OCI-M1 (cell line): Measurements from ENCODE around the gene KRTAP5-2.
"Not testable (repeated sequence)": the region's sequence is repeated elsewhere in the genome, so short reads cannot be mapped to it uniquely, and the experiment has no call there.

Experiments used
- DNase-seq: peaks from one replicate; lab custom pipeline; 2025; lab: John Stamatoyannopoulos, UW

The KRTAP5-2 gene, protein sequence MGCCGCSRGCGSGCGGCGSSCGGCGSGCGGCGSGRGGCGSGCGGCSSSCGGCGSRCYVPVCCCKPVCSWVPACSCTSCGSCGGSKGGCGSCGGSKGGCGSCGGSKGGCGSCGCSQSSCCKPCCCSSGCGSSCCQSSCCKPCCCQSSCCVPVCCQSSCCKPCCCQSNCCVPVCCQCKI

DNA sequence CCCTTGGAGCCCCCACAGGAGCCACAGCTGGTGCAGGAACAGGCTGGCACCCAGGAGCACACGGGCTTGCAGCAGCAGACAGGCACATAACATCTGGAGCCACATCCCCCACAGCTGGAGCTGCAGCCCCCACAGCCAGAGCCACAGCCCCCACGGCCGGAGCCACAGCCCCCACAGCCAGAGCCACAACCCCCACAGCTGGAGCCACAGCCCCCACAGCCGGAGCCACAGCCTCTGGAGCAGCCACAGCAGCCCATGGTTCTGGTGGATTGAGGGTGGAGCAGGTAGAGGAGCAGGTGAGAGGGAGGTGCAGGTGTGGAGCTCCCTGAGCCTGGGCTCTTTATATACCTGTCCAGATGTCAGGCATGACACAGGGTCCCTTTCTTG lies at the start of gene KRTAP5-2:
Gene KRTAP5-2, minus strand, starts transcription at position 301 of the 387 bp plus-strand sequence. Its CDS starts 44 bp downstream, at position 257.
- no peak for DNase-seq

DNA sequence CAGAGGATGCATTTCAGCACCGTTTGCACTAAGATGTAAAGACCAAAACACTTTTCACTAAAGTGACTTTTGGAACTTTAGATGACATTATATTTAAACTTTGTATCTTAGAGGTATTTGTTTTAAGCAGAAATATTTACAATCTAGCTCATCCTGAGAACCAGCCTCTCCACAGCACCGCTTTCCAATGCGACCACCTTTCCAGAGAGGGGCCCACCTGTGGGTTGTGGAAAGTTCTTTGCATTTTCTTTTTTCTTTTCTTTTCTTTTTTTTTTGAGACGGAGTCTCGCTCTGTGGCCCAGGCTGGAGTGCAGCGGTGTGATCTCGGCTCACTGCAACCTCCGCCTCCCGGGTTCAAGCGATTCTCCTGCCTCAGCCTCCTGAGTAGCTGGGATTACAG lies 48.4 kb upstream of the KRTAP5-2 start:
- DNase-seq, result not testable (repeated sequence)

DNA sequence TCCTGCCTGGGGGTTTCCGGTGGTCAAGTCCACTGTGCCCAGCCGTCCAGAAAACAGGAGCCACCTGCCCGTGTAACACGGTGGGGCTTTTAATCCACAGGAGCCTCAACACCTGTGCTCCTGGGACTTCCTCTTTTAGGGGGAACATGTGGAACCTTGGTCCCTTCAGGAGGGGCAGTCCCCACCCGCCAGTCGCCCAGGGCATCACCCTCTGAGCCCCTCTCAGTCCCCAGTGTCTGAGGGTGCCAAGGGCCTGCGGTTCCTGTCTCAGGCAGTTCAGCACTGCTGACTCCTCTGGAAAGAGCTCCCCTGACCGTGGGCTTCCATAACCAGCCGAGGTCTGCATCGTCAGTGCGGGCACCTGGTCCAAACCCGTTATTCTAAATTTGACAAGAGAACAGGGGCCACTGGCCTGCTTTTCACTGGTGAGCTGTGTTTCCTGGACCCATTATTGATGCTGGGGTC lies 47.3 kb upstream of the KRTAP5-2 start:
- DNase-seq, result no peak

DNA sequence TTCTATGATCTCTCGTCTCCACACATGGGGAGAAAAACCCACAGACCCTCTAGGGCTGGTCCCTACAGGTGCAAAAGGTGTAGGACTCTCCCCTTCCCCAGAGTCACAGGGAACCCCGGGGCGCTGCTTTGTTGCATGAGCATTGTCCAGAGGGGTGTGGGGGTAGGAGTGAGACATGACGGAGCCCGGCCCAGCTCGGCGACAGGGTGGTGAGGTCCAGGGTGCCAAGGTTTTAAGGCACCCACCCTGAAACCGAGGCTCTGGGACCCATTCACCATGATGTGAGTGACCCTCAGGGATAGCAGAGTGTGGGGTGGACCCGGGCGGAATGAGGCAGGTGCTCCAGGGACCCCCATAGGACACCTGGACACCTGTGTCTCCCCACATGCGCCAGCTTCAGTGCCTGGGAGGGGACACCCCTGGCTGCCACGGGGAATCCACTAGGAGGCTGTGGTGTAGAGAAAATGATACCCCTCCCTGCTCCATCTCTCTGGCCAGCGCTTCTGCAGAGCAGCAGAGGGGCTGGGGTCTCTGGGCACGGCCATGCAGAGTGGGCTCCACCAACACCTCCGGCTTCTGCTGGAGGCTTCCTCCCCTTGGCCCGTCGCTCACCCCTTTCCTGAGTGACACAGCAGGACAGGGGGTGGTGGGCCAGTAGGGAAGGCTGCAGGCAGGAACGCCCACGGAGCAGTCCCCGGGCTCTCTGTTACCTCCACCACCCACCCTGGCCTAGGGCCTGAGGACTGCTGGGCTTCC lies 46.7 kb upstream of the KRTAP5-2 start:
- DNase-seq, result no peak

DNA sequence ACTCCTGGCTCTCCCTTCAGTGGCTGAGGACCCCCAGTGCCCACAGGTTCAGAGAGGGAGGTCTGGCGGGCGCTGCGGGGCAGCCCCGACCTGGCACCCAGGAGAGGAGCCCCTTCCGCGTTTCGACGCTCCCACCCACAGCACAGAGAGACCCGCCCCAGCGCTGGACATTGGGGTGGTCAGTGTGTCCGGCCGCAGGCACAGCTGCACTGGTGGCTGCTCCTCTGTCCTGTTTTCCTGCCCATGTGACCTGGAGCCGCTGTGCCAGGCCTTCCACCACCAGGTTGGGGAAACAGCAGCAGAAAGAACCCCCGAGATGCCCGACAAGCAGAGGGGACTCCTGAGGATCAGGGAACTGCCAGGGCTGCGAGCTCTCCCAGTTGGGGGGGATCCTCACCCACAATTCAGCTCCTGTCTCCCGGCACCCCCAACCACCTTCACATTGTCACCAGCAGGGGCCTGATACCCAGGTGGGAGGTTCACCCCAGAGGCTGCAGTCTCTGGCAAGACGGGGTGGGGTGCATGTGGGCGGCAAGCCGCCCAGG lies 45.1 kb upstream of the KRTAP5-2 start:
- no peak for DNase-seq

DNA sequence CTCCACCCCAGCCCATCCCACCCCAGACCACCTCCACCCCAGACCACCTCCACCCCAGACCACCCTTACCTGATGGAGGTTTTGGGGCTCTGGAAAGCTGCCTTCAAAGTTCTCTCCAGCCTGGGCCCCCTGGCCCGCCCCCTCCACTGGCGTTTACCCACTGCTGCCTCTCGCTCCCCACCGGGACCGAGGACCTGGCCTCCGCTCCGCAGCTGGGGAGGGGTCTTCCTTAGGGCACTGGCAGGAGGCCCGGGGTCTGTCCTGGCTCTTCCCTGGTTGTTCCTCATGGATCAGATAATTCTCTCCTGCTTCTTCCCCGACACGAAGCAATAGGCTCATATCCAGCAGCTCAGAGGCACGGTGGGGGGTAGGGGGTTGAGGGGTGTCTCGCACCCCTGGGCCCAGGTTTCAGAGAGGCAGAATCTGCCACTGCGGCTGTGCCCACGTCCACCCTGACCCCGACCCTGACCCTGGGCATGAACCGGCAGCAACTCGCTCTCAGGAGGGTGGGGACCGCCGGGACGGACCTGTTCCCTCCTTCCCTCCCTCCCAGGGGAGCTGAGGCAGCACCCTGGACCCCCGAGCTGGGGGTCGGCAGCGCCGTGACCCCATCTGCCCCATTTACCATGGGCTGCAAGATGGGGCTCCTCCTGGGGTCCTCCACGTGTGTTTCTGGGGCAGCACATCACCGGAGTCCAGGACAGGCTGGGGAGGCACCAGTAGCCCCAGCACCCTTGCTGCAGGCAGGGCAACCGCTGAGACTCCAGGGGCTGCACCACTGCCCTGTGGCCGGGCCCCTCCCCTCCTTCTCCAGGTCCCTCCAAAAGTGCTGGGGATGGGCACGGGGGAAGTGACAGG lies 44.4 kb upstream of the KRTAP5-2 start:
- no peak for DNase-seq

DNA sequence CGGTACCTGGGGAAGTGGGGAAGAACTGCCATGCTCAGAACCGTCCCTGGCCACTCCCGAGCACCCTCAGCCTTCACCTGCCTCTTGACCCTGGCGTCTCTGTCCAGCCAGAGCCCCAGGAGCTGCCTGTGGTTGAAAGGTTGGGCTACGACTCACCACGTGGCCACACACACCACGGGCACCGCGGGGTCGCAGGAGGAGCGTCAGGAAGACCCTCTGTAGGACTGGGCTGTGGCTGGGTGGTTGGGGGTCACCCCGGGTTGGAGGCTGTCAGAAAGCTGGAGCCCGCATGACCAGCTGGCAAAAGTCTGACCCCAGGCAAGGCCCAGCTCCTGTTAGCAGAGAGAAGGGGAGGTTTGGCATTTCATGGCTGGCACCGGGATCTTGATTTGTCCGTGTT lies 43.0 kb upstream of the KRTAP5-2 start:
- no peak for DNase-seq

DNA sequence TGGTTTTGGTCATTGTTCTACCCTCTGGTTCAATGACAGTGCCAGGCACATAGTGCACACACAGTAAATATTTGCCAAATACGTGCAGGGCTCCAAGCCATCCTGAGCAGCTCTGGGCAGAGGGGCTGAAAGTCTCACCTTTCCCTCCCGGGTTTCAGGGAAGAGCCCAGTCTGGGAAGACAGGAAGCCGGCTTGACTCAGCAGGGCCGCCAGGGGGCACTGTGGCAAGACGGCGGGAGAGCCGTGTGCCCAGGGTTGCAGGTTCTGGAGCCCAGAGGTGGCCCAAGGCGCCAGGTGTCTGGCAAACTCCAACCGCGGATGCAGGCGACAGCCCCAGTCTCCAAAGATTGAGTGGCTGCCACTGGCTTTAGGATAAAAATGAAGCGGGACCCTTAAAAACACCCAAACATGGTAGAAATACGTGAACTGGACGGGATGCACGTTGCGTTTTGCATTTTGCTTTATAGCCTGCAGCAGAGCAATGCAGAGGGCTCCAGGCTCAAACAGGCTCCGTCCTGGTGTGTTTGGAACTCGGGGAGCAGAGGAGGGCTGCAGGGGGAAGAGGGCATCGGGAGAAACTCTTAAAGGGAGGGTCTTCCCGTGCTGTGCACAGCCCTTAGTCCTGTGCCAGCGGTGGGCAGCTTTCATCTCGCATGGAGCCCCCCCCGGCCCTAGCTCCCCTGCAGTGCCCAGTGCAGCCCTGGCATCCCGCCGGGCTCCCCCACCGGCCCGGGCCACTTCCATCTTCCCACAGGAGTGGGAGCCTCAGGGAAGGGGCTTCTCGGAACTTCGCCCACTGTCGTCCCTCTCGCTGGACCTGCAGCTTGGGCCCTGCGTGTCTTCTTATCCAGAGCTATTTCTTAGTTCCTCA lies 42.2 kb upstream of the KRTAP5-2 start:
- DNase-seq, result peak; percentile 41

DNA sequence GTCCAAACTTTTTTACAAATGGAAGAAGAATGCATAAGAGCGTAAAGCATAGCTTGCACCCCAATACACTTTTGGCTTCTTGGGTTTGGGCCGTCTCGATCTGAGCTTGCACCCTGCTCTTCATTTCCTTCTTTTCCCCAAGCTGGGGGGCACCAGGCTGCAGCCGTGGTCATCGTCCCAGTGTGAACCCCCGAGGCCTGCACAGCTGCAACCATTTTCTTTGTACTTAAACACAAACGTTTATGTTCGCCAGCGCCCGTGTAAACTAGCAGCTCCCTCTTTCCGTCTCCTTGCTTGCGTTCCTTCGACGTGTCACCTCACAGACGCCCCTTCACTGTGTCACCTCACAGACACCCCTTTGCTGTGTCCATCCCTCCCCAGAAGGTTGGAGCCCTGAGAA lies 41.6 kb upstream of the KRTAP5-2 start:
- DNase-seq, result no peak

DNA sequence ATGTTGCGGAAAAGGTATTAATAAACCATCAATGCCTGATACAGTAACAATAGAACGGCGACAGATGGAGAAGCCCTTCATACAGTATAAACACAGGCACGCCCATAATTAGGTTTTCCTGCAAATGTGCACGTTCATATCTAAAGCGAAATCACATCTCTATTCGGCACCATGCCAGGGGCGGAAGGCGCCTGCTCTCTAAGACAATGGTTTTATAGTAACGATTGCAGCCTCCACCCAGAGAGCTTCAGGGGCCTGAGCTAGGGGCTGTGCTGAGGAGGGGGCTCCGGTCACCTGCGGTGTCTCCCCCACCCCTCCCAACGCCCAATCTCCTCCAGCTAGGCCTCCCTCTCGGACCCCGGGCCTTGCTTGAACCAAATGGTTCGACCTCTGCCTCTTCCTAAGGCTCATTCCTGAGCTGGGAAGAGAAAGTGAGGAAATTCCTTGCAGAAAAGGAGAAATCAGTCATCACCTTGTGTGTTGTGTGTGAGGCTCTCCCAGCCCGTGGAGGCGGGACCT lies 41.1 kb upstream of the KRTAP5-2 start:
- peak; percentile 8 for DNase-seq

DNA sequence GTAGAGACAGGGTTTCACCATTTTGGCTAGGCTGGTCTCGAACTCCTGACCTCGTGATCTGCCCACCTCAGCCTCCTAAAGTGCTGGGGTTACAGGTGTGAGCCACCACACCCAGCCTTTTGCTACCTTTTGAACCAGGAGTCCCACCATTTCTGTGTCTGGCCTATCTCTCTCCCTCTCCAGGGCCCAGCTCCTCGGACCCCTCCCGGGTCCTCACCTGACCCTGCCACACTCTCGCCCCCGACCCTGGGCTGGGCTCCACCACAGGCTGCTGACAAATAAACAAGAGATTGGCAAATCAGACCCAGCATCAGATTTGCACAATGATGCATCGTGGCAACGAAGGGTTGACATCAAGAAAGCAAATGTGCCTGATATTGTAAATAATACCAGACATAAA lies 40.2 kb upstream of the KRTAP5-2 start:
- DNase-seq, result no peak

DNA sequence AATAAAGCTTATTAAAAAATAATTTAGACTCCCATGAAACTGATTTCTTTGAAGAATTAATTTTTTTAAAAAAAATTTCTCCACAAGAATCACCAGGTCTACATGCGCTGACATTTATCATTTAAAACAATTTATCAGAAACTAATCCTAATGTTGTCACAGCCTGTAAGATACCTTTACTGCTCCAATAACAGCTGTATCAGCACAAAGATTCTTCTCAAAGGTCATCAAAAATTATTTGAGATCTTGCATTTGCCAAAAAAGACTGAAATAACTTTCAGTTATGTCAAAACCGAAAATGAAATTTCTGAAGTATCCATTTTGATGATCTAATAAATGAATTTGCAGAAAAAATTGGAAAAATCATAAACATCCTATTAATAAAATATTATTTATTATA lies 39.5 kb upstream of the KRTAP5-2 start:
- no peak for DNase-seq

DNA sequence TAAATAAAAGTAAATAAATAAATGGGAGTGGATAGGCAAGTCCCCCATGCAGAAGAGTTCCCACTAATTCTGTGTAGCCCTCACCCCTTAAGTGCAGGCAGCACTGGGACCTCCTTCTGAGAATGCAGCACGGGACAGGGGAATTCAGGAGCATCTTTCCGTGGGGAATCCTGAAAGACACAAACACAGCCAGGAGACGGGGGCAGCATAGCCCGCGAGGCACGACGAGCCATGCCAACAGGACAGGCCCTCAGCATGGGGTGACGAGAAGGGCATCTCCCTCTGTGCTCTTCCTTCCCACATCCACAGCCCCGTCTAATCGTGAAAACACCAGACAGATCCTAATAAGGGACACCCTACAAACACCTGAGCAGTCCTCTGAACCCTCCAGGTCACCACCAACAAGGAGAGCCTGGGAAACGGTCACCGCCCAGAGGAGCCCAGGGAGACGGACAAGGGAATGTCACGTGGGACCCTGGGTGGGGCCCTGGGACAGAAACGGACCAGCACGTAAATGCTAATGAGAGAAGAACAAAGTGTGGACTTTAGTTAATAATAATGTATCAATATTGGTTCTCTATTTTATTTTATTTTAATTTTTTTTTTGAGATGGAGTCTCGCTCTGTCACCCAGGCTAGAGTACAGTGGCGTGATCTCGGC lies 38.3 kb upstream of the KRTAP5-2 start:
- DNase-seq, result no peak

DNA sequence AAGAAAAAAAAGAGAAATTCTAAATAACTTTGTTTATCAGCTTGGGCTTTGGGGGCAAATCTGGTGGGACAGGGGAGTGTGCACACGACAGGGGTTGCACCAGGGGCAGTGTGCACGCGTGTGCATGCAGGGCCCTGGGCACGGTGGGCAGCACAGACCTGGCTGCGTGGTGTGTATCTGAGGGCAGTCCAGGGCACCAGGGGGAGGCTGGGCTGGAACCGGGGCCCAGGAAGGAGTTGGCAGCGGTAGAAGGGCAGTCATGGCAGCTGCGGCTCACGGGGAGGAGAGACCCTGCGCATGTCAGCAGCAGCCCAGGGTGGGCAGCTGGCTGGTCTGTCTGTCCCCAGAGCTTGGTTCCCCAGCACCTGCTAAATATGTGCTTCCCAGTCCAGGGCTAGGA lies 35.8 kb upstream of the KRTAP5-2 start:
- no peak for DNase-seq

DNA sequence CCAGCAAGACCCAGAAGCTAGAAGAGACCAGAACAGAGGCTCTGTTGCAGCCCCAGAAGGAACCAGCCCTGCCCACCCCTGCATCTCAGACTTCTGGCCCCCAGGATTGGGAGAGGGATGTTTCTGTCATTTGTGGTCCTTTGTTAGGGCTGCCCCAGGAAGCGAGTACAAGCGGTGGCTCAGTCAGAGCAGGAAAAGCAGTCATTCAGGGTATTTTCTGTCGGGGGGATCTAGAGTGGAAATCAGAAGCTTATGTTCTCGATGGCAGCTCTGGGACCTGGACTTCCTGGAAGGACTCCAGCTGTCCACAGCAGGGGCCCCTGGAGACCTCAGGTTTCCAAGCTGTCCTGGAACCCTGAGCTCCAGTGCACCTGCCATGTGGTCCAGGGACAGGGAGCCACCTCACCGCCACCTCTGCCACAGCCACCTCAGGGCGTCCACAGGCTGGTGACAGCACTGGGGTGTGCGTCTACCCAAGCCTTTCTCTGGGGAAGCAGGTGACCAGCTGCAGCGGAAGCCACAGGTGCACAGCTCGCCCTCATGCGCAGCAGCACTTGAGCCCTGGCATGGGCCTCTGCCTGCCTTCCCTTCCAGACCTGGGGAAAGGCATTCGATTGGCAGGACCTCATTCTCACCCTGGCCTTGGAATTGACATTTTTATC lies 34.1 kb upstream of the KRTAP5-2 start:
- no peak for DNase-seq

DNA sequence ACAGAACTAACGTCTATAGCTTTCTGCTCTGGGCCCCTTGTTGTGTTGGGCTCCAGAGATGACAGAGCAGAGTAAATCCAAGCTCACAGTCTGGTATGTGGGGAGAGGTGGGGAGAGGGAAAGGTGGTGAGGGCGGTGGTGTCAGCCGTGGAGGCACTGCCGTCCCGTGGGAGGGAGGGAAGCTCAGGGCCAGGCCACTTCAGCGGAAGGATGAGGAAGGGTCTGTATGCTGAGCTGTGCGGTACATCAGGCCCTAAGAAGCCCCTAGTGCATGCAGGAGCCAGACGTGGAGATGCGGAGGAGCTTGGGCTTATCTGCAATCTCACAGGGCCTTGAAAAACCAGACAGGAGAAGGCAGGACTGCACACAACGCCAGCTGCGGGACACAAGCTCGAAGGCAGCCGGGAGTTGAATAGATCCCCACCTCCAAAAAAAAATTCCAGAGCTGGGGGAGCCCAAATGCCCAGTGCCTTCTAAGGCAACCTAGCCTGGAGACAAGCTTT lies 33.0 kb upstream of the KRTAP5-2 start:
- DNase-seq, result no peak

DNA sequence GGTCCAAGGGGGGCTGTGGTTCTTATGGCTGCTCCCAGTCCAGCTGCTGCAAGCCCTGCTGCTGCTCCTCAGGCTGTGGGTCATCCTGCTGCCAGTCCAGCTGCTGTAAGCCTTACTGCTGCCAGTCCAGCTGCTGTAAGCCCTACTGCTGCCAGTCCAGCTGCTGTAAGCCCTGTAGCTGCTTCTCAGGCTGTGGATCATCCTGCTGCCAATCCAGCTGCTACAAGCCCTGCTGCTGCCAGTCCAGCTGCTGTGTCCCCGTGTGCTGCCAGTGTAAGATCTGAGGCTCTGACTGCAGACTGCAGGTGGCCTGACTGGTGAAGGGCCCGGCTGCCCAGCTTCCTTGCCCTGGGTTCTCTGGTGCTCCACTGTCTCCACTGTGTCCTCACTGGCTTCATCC lies 32.2 kb upstream of the KRTAP5-2 start:
- DNase-seq, result no peak

DNA sequence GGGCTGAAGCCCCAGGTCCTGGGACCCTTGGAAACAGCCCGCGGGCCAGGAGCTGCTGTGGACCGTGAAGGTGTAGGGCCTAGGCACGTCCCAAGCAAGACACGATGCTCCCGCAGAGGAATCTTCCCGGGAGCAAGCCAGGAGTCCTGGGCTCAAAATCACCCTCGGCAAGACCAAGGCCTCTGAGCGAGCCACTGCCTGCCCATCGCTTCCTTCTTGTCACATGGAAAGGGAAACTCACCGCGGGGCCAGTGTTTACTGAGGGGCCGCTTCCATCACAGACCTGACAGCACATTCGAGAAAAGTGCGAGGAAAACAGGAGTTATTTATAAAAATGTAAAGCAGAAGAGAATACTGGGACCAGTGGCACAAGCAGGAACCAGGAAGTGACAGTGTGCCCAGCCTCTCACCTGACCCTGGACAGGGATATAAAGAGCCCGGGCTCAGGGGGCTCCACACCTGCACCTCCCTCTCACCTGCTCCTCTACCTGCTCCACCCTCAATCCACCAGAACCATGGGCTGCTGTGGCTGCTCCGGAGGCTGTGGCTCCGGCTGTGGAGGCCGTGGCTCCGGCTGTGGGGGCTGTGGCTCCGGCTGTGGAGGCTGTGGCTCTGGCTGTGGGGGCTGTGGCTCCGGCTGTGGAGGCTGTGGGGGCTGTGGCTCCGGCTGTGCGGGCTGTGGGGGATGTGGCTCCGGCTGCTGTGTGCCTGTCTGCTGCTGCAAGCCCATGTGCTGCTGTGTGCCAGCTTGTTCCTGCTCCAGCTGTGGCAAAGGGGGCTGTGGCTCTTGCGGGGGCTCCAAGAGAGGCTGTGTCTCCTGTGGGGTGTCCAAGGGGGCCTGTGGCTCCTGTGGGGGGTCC lies 31.5 kb upstream of the KRTAP5-2 start, which contains the start of gene KRTAP5-5:
Gene KRTAP5-5, plus strand, starts transcription at position 450 of the 860 bp plus-strand sequence. Its CDS starts 66 bp downstream, at position 516.
- no peak for DNase-seq
